Astrocyte of the cerebellum (primary cell): ENCODE measurements around the gene NHEJ1.

Experiments used
- DNase-seq: peaks from one replicate; pipeline ENCODE4 v3.0.0-alpha.2; 2011; ENCODE audit warnings: low read depth
- H3K4me3 ChIP-seq: 2 replicates; pipeline ENCODE4 v1.5.1; 2011; ENCODE audit warnings: mild to moderate bottlenecking, low read depth, low read length, moderate library complexity
- in situ Hi-C: cut with HindIII; loops from 2 replicates; pipeline ENCODE4 v1.10.0; 2017; ENCODE audit warnings: low sequenced_read_pairs
- TF ChIP-seq, protein P1 (sequence below): IDR thresholded peaks from 2 replicates; pipeline ENCODE4 v1.5.1; 2012; ENCODE audit warnings: low read length, low read depth, moderate library complexity, mild to moderate bottlenecking; ENCODE audit errors: missing control alignments

NHEJ1 gene

DNA sequence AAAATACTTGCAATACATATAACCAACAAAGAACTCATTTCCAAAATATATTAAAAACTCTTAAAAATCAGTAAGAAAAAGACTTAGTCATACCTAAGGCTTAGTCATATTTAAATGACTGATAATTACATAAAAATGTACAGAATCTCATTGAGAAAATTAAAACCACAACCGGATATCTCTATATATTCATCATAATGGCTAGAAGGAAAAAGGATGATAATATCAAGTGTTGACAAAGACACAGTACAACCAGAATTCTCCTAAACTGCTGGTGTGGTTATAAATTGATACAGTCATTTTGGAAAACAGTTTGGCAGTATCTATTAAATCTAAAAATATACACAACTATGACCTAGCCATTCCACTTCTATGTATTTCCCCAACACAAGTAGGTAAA, 72.8 kb downstream of the NHEJ1 start:
- DNase-seq: no peak
- TF ChIP-seq, protein P1, sequence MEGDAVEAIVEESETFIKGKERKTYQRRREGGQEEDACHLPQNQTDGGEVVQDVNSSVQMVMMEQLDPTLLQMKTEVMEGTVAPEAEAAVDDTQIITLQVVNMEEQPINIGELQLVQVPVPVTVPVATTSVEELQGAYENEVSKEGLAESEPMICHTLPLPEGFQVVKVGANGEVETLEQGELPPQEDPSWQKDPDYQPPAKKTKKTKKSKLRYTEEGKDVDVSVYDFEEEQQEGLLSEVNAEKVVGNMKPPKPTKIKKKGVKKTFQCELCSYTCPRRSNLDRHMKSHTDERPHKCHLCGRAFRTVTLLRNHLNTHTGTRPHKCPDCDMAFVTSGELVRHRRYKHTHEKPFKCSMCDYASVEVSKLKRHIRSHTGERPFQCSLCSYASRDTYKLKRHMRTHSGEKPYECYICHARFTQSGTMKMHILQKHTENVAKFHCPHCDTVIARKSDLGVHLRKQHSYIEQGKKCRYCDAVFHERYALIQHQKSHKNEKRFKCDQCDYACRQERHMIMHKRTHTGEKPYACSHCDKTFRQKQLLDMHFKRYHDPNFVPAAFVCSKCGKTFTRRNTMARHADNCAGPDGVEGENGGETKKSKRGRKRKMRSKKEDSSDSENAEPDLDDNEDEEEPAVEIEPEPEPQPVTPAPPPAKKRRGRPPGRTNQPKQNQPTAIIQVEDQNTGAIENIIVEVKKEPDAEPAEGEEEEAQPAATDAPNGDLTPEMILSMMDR: no peak
- no peak overlapping the region for H3K4me3 ChIP-seq
- in situ Hi-C loops: no loop called here

DNA sequence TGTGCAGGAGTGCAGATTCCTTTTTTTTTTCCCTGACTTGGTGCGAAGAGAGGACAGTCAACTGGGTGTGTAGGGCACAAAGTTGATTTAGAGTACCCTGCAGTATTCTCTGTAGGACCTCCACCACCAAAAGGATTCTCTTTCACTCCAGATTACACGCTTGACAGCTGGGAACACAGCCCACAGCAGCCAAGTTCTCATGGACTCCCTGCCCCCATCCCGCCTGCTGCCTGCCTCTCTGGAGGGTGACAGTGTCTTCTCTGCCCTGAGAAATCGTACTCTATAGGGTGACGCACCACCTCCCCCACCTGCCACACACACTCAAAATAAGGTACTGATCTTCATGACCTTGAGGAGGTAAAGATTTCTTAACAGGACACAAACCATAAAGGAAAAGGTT, 73.3 kb downstream of the NHEJ1 start:
- TF ChIP-seq, protein P1: no peak
- in situ Hi-C loops: no loop called here

DNA sequence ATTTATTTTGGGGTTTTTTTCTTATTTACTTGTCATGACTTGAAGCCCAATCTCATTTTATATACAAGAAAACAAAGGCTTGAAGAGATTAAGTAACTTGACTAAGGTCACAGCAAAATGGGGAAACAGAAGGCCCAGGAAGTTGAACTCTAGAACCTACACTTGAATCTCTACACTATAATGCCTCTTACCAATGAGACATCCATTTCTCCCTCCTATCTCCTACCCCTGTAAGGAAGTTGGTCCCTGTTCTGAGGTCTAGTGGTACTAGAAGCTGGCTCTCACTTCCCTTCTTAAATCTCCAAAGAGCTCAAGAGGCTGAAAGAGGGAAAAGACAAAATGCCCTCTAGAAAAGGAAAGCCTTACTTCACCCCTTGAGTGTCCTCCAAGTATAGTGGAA, 74.4 kb downstream of the NHEJ1 start:
- in situ Hi-C loops: no loop called here
- TF ChIP-seq, protein P1: no peak
- DNase-seq: no peak
- no peak overlapping the region for H3K4me3 ChIP-seq

More for the DNA sequence above, 73.3 kb downstream of the NHEJ1 start:
- no peak for DNase-seq
- no peak overlapping the region for H3K4me3 ChIP-seq

DNA sequence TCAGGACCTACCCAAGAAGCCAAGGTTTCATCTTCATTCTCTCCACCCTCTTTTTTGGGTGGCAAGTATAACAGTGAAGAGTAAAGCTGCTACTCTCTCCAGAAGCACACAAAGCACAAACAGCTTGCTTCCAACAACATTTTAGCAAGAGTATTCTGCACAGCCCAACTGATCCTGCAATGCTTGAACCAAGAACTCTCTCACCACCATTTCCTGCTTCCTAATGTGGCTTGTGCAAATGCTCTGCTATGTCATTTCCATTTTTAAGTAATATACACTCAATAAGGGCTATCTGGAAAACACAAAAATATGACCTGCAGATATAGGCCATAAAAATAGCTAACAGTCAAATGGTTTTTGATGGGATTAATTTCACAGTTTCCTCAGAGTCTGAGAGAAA, 75.8 kb downstream of the NHEJ1 start:
- in situ Hi-C loops: no loop called here
- DNase-seq: no peak
- no peak overlapping the region for H3K4me3 ChIP-seq
- TF ChIP-seq, protein P1: no peak

DNA sequence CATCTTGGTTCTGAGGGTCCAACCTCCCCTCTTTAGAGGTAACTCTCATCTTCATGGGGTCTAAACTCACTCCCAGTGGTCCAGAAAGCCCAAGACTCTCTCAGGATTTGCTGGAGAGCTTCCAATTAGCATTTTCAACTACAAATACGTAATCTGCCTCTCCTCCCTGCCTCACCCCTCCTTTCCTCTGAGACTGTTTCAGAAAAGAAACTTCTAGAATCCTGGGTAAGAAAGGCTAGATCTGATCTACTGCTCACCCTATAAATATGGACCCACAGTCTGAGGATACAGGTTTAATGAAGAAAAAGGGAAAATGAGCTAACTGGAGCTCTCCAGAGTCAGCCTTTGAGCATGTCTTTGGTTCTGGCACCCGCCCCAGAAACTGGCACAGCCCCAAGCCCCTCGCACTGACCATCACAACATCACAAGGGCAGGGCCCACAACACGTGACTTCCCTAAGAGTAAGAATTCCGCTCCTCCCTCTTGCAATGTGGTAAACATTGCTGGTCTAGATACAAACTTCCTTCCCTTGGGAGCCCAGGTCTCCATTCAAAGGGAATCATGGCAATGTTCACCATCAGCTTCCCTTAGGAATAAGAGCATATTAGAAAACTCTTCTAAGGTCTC, 78.2 kb downstream of the NHEJ1 start:
- no peak for DNase-seq
- in situ Hi-C loops: no loop called here
- TF ChIP-seq, protein P1: no peak
- no peak overlapping the region for H3K4me3 ChIP-seq

DNA sequence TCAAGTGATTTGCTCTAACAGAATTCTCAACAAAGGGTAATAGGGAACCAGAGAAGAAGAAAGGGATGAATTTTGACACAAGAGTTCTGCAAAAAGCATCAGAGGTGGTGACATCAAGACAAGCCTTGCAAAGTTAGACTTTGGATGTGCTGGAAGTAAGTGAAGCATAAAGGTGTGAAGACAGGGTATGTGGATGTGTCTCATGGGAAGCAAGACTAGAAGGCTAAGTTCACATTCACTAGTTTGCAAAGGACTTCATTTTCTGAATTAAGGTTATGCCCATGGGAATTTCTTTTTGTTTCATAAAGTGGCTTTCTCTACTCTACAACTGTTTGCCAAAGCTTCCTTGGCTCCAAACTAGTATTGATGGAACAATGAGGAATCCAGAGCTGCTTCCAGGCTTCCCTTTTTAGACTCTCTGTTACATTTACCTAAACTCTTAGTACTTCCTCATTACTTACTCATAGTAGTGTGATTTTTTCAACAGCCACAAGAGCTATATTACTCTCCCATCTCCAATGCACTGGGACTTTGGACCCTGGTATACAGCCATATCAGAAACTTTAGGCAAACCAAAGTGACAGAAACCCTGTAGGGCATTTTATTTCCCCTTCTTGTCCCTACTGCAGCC, 78.8 kb downstream of the NHEJ1 start:
- no peak overlapping the region for H3K4me3 ChIP-seq
- TF ChIP-seq, protein P1: no peak
- no peak for DNase-seq
- in situ Hi-C loops: no loop called here
